BJ (cell line): ENCODE results near the gene ENOX1. TPM values are rescaled to one million over a fixed set of nuclear protein-coding genes. Genes with fewer than 3 reads are reported as not detected.

Source experiments
- CTCF ChIA-PET: fragments of 350-600 bp; formaldehyde crosslinking; extraction: SDS; loops from one replicate; lab custom pipeline; 2021; ENCODE audit warnings: antibody characterized with exemption, inconsistent platforms; lab: Yijun Ruan, JAX
- POLR2A ChIA-PET: fragments of 300-600 bp; sonication (Branson Sonifier 250); formaldehyde crosslinking; extraction: SDS; loops from one replicate; lab custom pipeline; 2021; ENCODE audit warnings: antibody characterized with exemption; lab: Charles Lee
- DNase-seq: peaks from one replicate; pipeline ENCODE4 v3.0.0-alpha.2; 2011; ENCODE audit warnings: low read depth
- H3K27me3 ChIP-seq: 2 replicates; pipeline ENCODE4 v1.6.0; 2011; ENCODE audit warnings: low read length; ENCODE audit not compliant: control insufficient read depth, insufficient read depth
- H3K36me3 ChIP-seq: 2 replicates; pipeline ENCODE4 v1.5.1; 2011; ENCODE audit warnings: low read length; ENCODE audit not compliant: control insufficient read depth, insufficient read depth
- H3K4me3 ChIP-seq: 2 replicates; pipeline ENCODE4 v1.5.1; 2011; ENCODE audit warnings: low read depth, mild to moderate bottlenecking, control low read depth, low read length
- CTCF ChIP-seq: IDR thresholded peaks from 2 replicates; pipeline ENCODE4 v1.5.1; 2011; ENCODE audit warnings: low read depth, mild to moderate bottlenecking, control low read depth, inconsistent platforms, low read length, moderate library complexity; ENCODE audit not compliant: insufficient read depth
- polyA plus RNA-seq: library from polyadenylated mRNA; depleted of rRNA; stranded (reverse); fragments of >200 nt; gene quantifications from 2 replicates; pipeline ENCODE4 v1.2.3, GENCODE V29; 2011

The ENOX1 gene
- polyA plus RNA-seq, 1 experiment = 2.1 TPM

GRCh38 chr13:43626994-43627393 lies 159.8 kb downstream of the ENOX1 start:
- no peak for TF ChIP-seq CTCF
- H3K27me3 ChIP-seq = no peaks in the 10 kb centered on the region
- no peak for DNase-seq
- H3K36me3 ChIP-seq = no peaks in the 10 kb centered on the region
- CTCF ChIA-PET = no interaction called here
- POLR2A ChIA-PET = no interaction called here
- H3K4me3 ChIP-seq = no peak overlapping the region

GRCh38 chr13:43614063-43614462 lies 172.7 kb downstream of the ENOX1 start:
- ChIA-PET POLR2A (no interaction called here), CTCF (interaction anchor here (0.7 kb wide), 1 partner anchor 15 kb away, joined by 4 read pairs; no protein-coding TSS in a partner anchor)
- H3K36me3 ChIP-seq = no peaks in the 10 kb centered on the region
- DNase-seq = no peak
- no peaks in the 10 kb centered on the region for H3K27me3 ChIP-seq
- no peak for TF ChIP-seq CTCF
- no peak overlapping the region for H3K4me3 ChIP-seq

GRCh38 chr13:43611281-43612273 lies 175.2 kb downstream of the ENOX1 start:
- no peaks in the 10 kb centered on the region for H3K27me3 ChIP-seq
- no peak for TF ChIP-seq CTCF
- ChIA-PET POLR2A (no interaction called here), CTCF (no interaction called here)
- no peaks in the 10 kb centered on the region for H3K36me3 ChIP-seq
- H3K4me3 ChIP-seq = no peak overlapping the region
- DNase-seq = no peak

GRCh38 chr13:43608400-43609137 lies 178.2 kb downstream of the ENOX1 start:
- Histone ChIP-seq H3K4me3 (no peak overlapping the region), H3K27me3 (no peaks in the 10 kb centered on the region), H3K36me3 (no peaks in the 10 kb centered on the region)
- ChIA-PET CTCF (interaction anchor here (0.6 kb wide), 1 partner anchor 455 kb away, joined by 3 read pairs; no protein-coding TSS in a partner anchor), POLR2A (no interaction called here)
- TF ChIP-seq CTCF = no peak
- DNase-seq = no peak

GRCh38 chr13:43597599-43597945 lies 189.2 kb downstream of the ENOX1 start:
- Histone ChIP-seq H3K4me3 (no peak overlapping the region), H3K27me3 (no peaks in the 10 kb centered on the region), H3K36me3 (no peaks in the 10 kb centered on the region)
- TF ChIP-seq CTCF = no peak
- ChIA-PET POLR2A (no interaction called here), CTCF (no interaction called here)
- no peak for DNase-seq
